ENCODE measurements around the gene CACTIN. TPM values are rescaled to one million over a fixed set of nuclear protein-coding genes. Genes with fewer than 3 reads are reported as not detected.

The CACTIN gene
- total and polyA plus RNA-seq, 2 experiments from 2014 or later, result 6.9 to 29.1 TPM

GRCh38 chr19:3575949-3576673, 50.5 kb downstream of the CACTIN start:
- DNase-seq, result no peak
- H3K27ac ChIP-seq, result no peak overlapping the region
- H3K79me2 ChIP-seq (ENCODE audit: insufficient read depth), result no peaks in the 10 kb centered on the region; the same call in 1 of the 2 replicates
- H3K9me2 ChIP-seq (ENCODE audit: insufficient read depth), result no peaks in the 10 kb centered on the region
- H3K36me3 ChIP-seq (ENCODE audit: low read depth), result no peaks in the 10 kb centered on the region
- in situ Hi-C loops (cut with MboI), result no loop called here
- no peaks in the 10 kb centered on the region for H4K20me1 ChIP-seq (ENCODE audit: insufficient read depth)
- H3K4me3 ChIP-seq, result peak overlapping the region; percentile 52
- no peaks in the 10 kb centered on the region for H3K9me3 ChIP-seq (ENCODE audit: low read depth)
- H3K4me1 ChIP-seq (ENCODE audit: insufficient read depth), result peaks cover 20% of the 10 kb centered on the region
- H3F3A ChIP-seq (ENCODE audit: insufficient read depth), result peaks cover 35% of the 10 kb centered on the region
- WGBS, 2 experiments (ENCODE audit: low coverage in 1 of 2, low lambda C conversion rate in 2 of 2, missing lambda C conversion rate in 2 of 2), result 57 to 67% methylated on average over 18 to 28 of the region's 29 CpGs
- peak overlapping the region; percentile 20; the same call in 1 of the 2 replicates for H3K9ac ChIP-seq
- no peaks in the 10 kb centered on the region for H3K27me3 ChIP-seq (replicated peaks; ENCODE audit: insufficient read depth)
- H3K4me2 ChIP-seq (ENCODE audit: unreplicated experiment), result peak overlapping the region; percentile 36
- 0 out of 2 replicates have a peak overlapping the region, but pooled peaks have one; percentile 32 for H2AFZ ChIP-seq
- TF ChIP-seq EZH2phosphoT487 (IDR thresholded peaks at IDR 0.05; ENCODE audit: insufficient read depth, low read depth) (no peak), EZH2 (IDR thresholded peaks at IDR 0.05; ENCODE audit: insufficient read depth, poor library complexity, severe bottlenecking) (no peak)

GRCh38 chr19:3575260-3575741, 51.3 kb downstream of the CACTIN start:
- in situ Hi-C loops (cut with MboI), result no loop called here
- Histone ChIP-seq H3K27me3 (replicated peaks; ENCODE audit: insufficient read depth) (no peaks in the 10 kb centered on the region), H3K36me3 (ENCODE audit: low read depth) (no peaks in the 10 kb centered on the region), H3K4me3 (no peak overlapping the region), H3K9me3 (ENCODE audit: low read depth) (no peaks in the 10 kb centered on the region), H2AFZ (no peak overlapping the region), H3F3A (ENCODE audit: insufficient read depth) (peaks cover 28% of the 10 kb centered on the region), H4K20me1 (ENCODE audit: insufficient read depth) (no peaks in the 10 kb centered on the region), H3K9ac (no peak overlapping the region), H3K27ac (no peak overlapping the region), H3K4me2 (ENCODE audit: unreplicated experiment) (no peak overlapping the region), H3K79me2 (ENCODE audit: insufficient read depth) (no peaks in the 10 kb centered on the region; the same call in 1 of the 2 replicates), H3K4me1 (ENCODE audit: insufficient read depth) (peaks cover 14% of the 10 kb centered on the region), H3K9me2 (ENCODE audit: insufficient read depth) (no peaks in the 10 kb centered on the region)
- no peak for DNase-seq
- TF ChIP-seq EZH2phosphoT487 (IDR thresholded peaks at IDR 0.05; ENCODE audit: insufficient read depth, low read depth) (no peak), EZH2 (IDR thresholded peaks at IDR 0.05; ENCODE audit: insufficient read depth, poor library complexity, severe bottlenecking) (no peak)
- WGBS, 2 experiments (ENCODE audit: low coverage in 1 of 2, low lambda C conversion rate in 2 of 2, missing lambda C conversion rate in 2 of 2), result 85 to 88% methylated on average over 19 of the region's 19 CpGs

GRCh38 chr19:3573858-3574637, 52.5 kb downstream of the CACTIN start:
- Histone ChIP-seq H3K9me3 (ENCODE audit: low read depth) (no peaks in the 10 kb centered on the region), H3K4me1 (ENCODE audit: insufficient read depth) (peaks cover 7% of the 10 kb centered on the region; the same call in 1 of the 2 replicates), H4K20me1 (ENCODE audit: insufficient read depth) (no peaks in the 10 kb centered on the region), H3K9me2 (ENCODE audit: insufficient read depth) (no peaks in the 10 kb centered on the region), H3F3A (ENCODE audit: insufficient read depth) (peaks cover 17% of the 10 kb centered on the region), H2AFZ (no peak overlapping the region), H3K79me2 (ENCODE audit: insufficient read depth) (no peaks in the 10 kb centered on the region; the same call in 1 of the 2 replicates), H3K4me3 (peak overlapping the region; percentile 89), H3K27ac (no peak overlapping the region), H3K4me2 (ENCODE audit: unreplicated experiment) (peak overlapping the region; percentile 89), H3K9ac (peak overlapping the region; percentile 90), H3K27me3 (replicated peaks; ENCODE audit: insufficient read depth) (no peaks in the 10 kb centered on the region), H3K36me3 (ENCODE audit: low read depth) (no peaks in the 10 kb centered on the region)
- TF ChIP-seq EZH2 (IDR thresholded peaks at IDR 0.05; ENCODE audit: insufficient read depth, poor library complexity, severe bottlenecking) (no peak), EZH2phosphoT487 (IDR thresholded peaks at IDR 0.05; ENCODE audit: insufficient read depth, low read depth) (no peak)
- WGBS, 2 experiments (ENCODE audit: low coverage in 1 of 2, low lambda C conversion rate in 2 of 2, missing lambda C conversion rate in 2 of 2), result 58 to 66% methylated on average over 38 to 55 of the region's 55 CpGs
- DNase-seq, result peak; percentile 99
- in situ Hi-C loops (cut with MboI), result no loop called here

- Histone ChIP-seq H4K20me1 (ENCODE audit: insufficient read depth) (no peaks in the 10 kb centered on the region), H3K9me3 (ENCODE audit: low read depth) (no peaks in the 10 kb centered on the region), H3K79me2 (ENCODE audit: insufficient read depth) (no peaks in the 10 kb centered on the region; the same call in 1 of the 2 replicates), H3K27ac (peak overlapping the region; percentile 57), H3K4me2 (ENCODE audit: unreplicated experiment) (peak overlapping the region; percentile 89), H2AFZ (peak overlapping the region; percentile 63), H3K9ac (peak overlapping the region; percentile 90), H3F3A (ENCODE audit: insufficient read depth) (peaks cover 11% of the 10 kb centered on the region), H3K4me1 (ENCODE audit: insufficient read depth) (peaks cover 7% of the 10 kb centered on the region; the same call in 1 of the 2 replicates), H3K36me3 (ENCODE audit: low read depth) (no peaks in the 10 kb centered on the region), H3K4me3 (peak overlapping the region; percentile 89), H3K27me3 (replicated peaks; ENCODE audit: insufficient read depth) (no peaks in the 10 kb centered on the region), H3K9me2 (ENCODE audit: insufficient read depth) (no peaks in the 10 kb centered on the region)
- 1% methylated on average over 47 to 60 of the region's 60 CpGs for WGBS, 2 experiments (ENCODE audit: low coverage in 1 of 2, low lambda C conversion rate in 2 of 2, missing lambda C conversion rate in 2 of 2)
- peak; percentile 66 for DNase-seq
- TF ChIP-seq EZH2phosphoT487 (IDR thresholded peaks at IDR 0.05; ENCODE audit: insufficient read depth, low read depth) (no peak), EZH2 (IDR thresholded peaks at IDR 0.05; ENCODE audit: insufficient read depth, poor library complexity, severe bottlenecking) (no peak)
- in situ Hi-C loops (cut with MboI), result no loop called here
Observed at GRCh38 chr19:3573162-3573857, 53.3 kb downstream of the CACTIN start.

All from GM23248 (cell line).